K562 (cell line): Measurements from ENCODE around the gene KRTAP3-2. TPM values are rescaled to one million over a fixed set of nuclear protein-coding genes. Genes with fewer than 3 reads are reported as not detected.

Source experiments
- ATAC-seq: fragments of 200-7000 bp; cut with Tn5 transposase; 3 replicates; pipeline ENCODE4 v1.9.1; 2020; ENCODE audit warnings: moderate library complexity
- BruUV-seq: library from RNA; stranded (reverse); fragments of 400-500 nt; replicated peaks from 2 replicates; lab custom pipeline; 2021; lab: Mats Ljungman, UMichigan
- CTCF ChIA-PET: fragments of 300-600 bp; formaldehyde crosslinking; extraction: SDS; loops from one replicate; lab custom pipeline; 2021; ENCODE audit warnings: low intra/inter-chr PET ratio; lab: Yijun Ruan, JAX
- POLR2A ChIA-PET: fragments of 300-600, 350-650 bp; sonication (Branson Sonifier 250); formaldehyde crosslinking; extraction: SDS; loops from one replicate; lab custom pipeline; 2021; ENCODE audit warnings: antibody characterized with exemption, inconsistent platforms; lab: Yijun Ruan, JAX
- DNase-seq, 4 experiments: peaks; one replicate each; pipeline versions ENCODE4 v3.0.0 to v3.0.0-alpha.2; 2011 to 2018; ENCODE audit warnings: low spot score in 3 of 4, mixed read lengths in 3 of 4; ENCODE audit errors: extremely low read depth in 1 of 4
- FAIRE-seq: peaks from 2 replicates; lab custom pipeline; 2011; peaks lifted over from hg19 to GRCh38; lab: Jason Lieb, UNC
- H2AFZ ChIP-seq: 2 replicates; pipeline ENCODE4 v1.6.0; 2011; ENCODE audit warnings: low read depth, low read length, control low read depth, inconsistent platforms
- H3K27ac ChIP-seq: fragments of 200-600 bp; 3 replicates; pipeline ENCODE4 v1.8.0; 2011; ENCODE audit warnings: low read depth, mild to moderate bottlenecking, control low read depth, inconsistent platforms, low read length, moderate library complexity, mixed read lengths; ENCODE audit errors: extremely low read depth
- H3K27me3 ChIP-seq, 2 experiments: fragments of 300-600 bp in 1 of 2; 2 replicates in 1 of 2; 3 replicates in 1 of 2; pipeline versions ENCODE4 v1.6.0 to v1.8.0; 2011; ENCODE audit warnings: inconsistent platforms in 2 of 2, low read length in 2 of 2, mild to moderate bottlenecking in 1 of 2, mixed read lengths in 1 of 2, moderate library complexity in 1 of 2; ENCODE audit not compliant: control insufficient read depth in 2 of 2, insufficient read depth in 2 of 2
- H3K36me3 ChIP-seq: fragments of 300-600 bp; 3 replicates; pipeline ENCODE4 v1.8.0; 2011; ENCODE audit warnings: mild to moderate bottlenecking, low read length, inconsistent platforms; ENCODE audit not compliant: control insufficient read depth, insufficient read depth
- H3K4me1 ChIP-seq, 2 experiments: fragments of 200-600 bp in 1 of 2; replicated peaks in 1 of 2; 2 replicates in 1 of 2; 3 replicates in 1 of 2; pipeline versions ENCODE4 v1.5.1 to v1.8.0; 2011; ENCODE audit warnings: inconsistent platforms in 2 of 2, low read length in 2 of 2, mild to moderate bottlenecking in 1 of 2, mixed read lengths in 1 of 2, moderate library complexity in 1 of 2; ENCODE audit not compliant: control insufficient read depth in 2 of 2, insufficient read depth in 2 of 2
- H3K4me2 ChIP-seq: 2 replicates; pipeline ENCODE4 v1.6.1; 2011; ENCODE audit warnings: low read length, control low read depth, inconsistent platforms, mixed read lengths; ENCODE audit not compliant: insufficient read depth
- H3K4me3 ChIP-seq: fragments of 200-600 bp; sonication (generic), shearing (Covaris generic); 2 replicates; pipeline ENCODE4 v1.5.1; 2016; ENCODE audit warnings: control low read depth, inconsistent platforms
- H3K79me2 ChIP-seq: fragments of 200-600 bp; 3 replicates; pipeline ENCODE4 v1.8.0; 2011; ENCODE audit warnings: low read length, inconsistent platforms; ENCODE audit not compliant: control insufficient read depth, insufficient read depth
- H3K9ac ChIP-seq, 2 experiments: 2 replicates each; pipeline versions ENCODE4 v1.6.0 to v1.6.1; 2011; ENCODE audit warnings: low read depth in 2 of 2, low read length in 2 of 2, control low read depth in 1 of 2, inconsistent platforms in 1 of 2, mild to moderate bottlenecking in 1 of 2, mixed read lengths in 1 of 2; ENCODE audit not compliant: insufficient read depth in 1 of 2
- H3K9me1 ChIP-seq: one replicate; pipeline ENCODE4 v1.6.0; 2011; ENCODE audit warnings: inconsistent platforms, mild to moderate bottlenecking, low read length, moderate library complexity; ENCODE audit not compliant: control insufficient read depth, insufficient read depth
- H3K9me3 ChIP-seq: replicated peaks from 2 replicates; pipeline ENCODE4 v1.5.1; 2011; ENCODE audit warnings: low read depth, low read length, inconsistent platforms; ENCODE audit not compliant: control insufficient read depth, insufficient read depth
- H4K20me1 ChIP-seq: replicated peaks from 2 replicates; pipeline ENCODE4 v1.6.1; 2011; ENCODE audit warnings: low read length, inconsistent platforms, mixed read lengths; ENCODE audit not compliant: control insufficient read depth, insufficient read depth
- ATF6 ChIP-seq: sonication (generic); formaldehyde crosslinking; IDR thresholded peaks from 2 replicates; pipeline ENCODE4 v1.4.0; 2020; ENCODE audit warnings: mild to moderate bottlenecking, missing genetic modification reagents
- ATF7 ChIP-seq: fragments of 450-650 bp; IDR thresholded peaks from 2 replicates; pipeline ENCODE4 v1.7.1; 2014; ENCODE audit warnings: mild to moderate bottlenecking, moderate library complexity
- CC2D1A ChIP-seq: fragments of 450-650 bp; IDR thresholded peaks from 2 replicates; pipeline ENCODE4 v1.6.1; 2017; ENCODE audit warnings: mild to moderate bottlenecking
- CEBPG ChIP-seq, 3 experiments: fragments of 200-800 bp in 1 of 3; sonication (Bioruptor generic) in 1 of 3; sonication (generic) in 1 of 3; formaldehyde crosslinking in 1 of 3; IDR thresholded peaks in 2 of 3; conservative IDR thresholded peaks in 1 of 3; 2 replicates each; pipeline versions ENCODE4 v1.6.1 to v1.8.0; 2016 to 2022; ENCODE audit warnings: missing compliant biosample characterization in 2 of 3, missing genetic modification characterization in 2 of 3, mild to moderate bottlenecking in 1 of 3, missing genetic modification reagents in 1 of 3
- ELF2 ChIP-seq: fragments of 250-450 bp; sonication (Bioruptor Pico); IDR thresholded peaks from 2 replicates; pipeline ENCODE4 v1.5.0; 2021; ENCODE audit warnings: mild to moderate bottlenecking
- ESRRA ChIP-seq: fragments of 450-650 bp; IDR thresholded peaks from 2 replicates; pipeline ENCODE4 v1.6.1; 2014; ENCODE audit warnings: low read depth, mild to moderate bottlenecking, moderate library complexity, borderline replicate concordance
- ETS2 ChIP-seq: IDR thresholded peaks from 2 replicates; pipeline ENCODE4 v1.6.1; 2016; ENCODE audit warnings: borderline replicate concordance, missing genetic modification characterization, mild to moderate bottlenecking, moderate library complexity, missing compliant biosample characterization; ENCODE audit not compliant: poor library complexity, severe bottlenecking
- HDAC3 ChIP-seq: fragments of 450-650 bp; IDR thresholded peaks from 2 replicates; pipeline ENCODE4 v1.6.1; 2018; ENCODE audit warnings: borderline replicate concordance, mild to moderate bottlenecking, moderate library complexity; ENCODE audit not compliant: partially characterized antibody
- HES1 ChIP-seq: fragments of 450-650 bp; IDR thresholded peaks from 2 replicates; pipeline ENCODE4 v1.6.1; 2016; ENCODE audit warnings: low read depth, mild to moderate bottlenecking, moderate library complexity
- NFATC3 ChIP-seq: fragments of 450-650 bp; IDR thresholded peaks from 2 replicates; pipeline ENCODE4 v1.6.1; 2017; ENCODE audit warnings: mild to moderate bottlenecking
- NR2C2 ChIP-seq, 2 experiments: fragments of 200-800 bp in 1 of 2; sonication (Bioruptor generic) in 1 of 2; sonication (generic) in 1 of 2; formaldehyde crosslinking in 1 of 2; IDR thresholded peaks; 2 replicates each; pipeline versions ENCODE4 v1.6.1 to v1.8.0; 2016 to 2022; ENCODE audit warnings: mild to moderate bottlenecking in 1 of 2, missing compliant biosample characterization in 1 of 2, missing genetic modification characterization in 1 of 2, missing genetic modification reagents in 1 of 2
- NUFIP1 ChIP-seq: fragments of 450-650 bp; IDR thresholded peaks from 2 replicates; pipeline ENCODE4 v1.6.1; 2018; ENCODE audit not compliant: partially characterized antibody
- PML ChIP-seq: IDR thresholded peaks from 2 replicates; pipeline ENCODE4 v1.6.1; 2012; ENCODE audit warnings: low read length, inconsistent platforms
- SMAD2 ChIP-seq: fragments of 150-350 bp; IDR thresholded peaks from 2 replicates; pipeline ENCODE4 v1.6.1; 2014; ENCODE audit warnings: low read depth, mild to moderate bottlenecking, low read length
- STAT5A ChIP-seq: IDR thresholded peaks from 2 replicates; pipeline ENCODE4 v1.6.1; 2012; ENCODE audit warnings: low read length, inconsistent platforms, borderline replicate concordance
- TRIM24 ChIP-seq, 2 experiments: fragments of 450-650 bp; IDR thresholded peaks; 2 replicates each; pipeline ENCODE4 v1.6.1; 2016
- ZNF263 ChIP-seq: sonication (generic); formaldehyde crosslinking; IDR thresholded peaks from 2 replicates; pipeline ENCODE4 v1.8.0; 2022; ENCODE audit warnings: mild to moderate bottlenecking, missing genetic modification reagents, borderline replicate concordance
- ZNF583 ChIP-seq: fragments of 250-450 bp; sonication (Bioruptor Pico); IDR thresholded peaks from 2 replicates; pipeline ENCODE4 v1.4.0; 2020
- ZNF589 ChIP-seq: fragments of 200-800 bp; sonication (Bioruptor generic); IDR thresholded peaks from 2 replicates; pipeline ENCODE4 v1.6.1; 2016; ENCODE audit warnings: low read depth, missing genetic modification characterization, missing compliant biosample characterization
- WGBS: fragments of 100-300 bp; shearing (Covaris generic); methylation state at CpG from one replicate; pipeline ENCODE4 v1.1.6; 2016; ENCODE audit warnings: low coverage, mixed read lengths; ENCODE audit not compliant: insufficient coverage; ENCODE audit errors: missing lambda C conversion rate; 5-methylcytosine and 5-hydroxymethylcytosine counted together
- in situ Hi-C: fragments of 300-500 bp; cut with MboI; formaldehyde crosslinking; loops from 4 replicates; pipeline ENCODE4 v1.15.0; 2018; ENCODE audit warnings: inconsistent platforms, mixed read lengths
- intact Hi-C: fragments of 100-400 bp; cut with micrococcal nuclease; formaldehyde crosslinking; loops from 2 replicates; pipeline ENCODE4 v1.14.2; 2022
- polyA plus RNA-seq, 8 experiments: library from polyadenylated mRNA; depleted of rRNA in 4 of 8; stranded (reverse) in 5 of 8; unstranded in 3 of 8; fragments of >200 nt; fragmentation: Nextera tagmentation in 2 of 8; fragmentation: Illumina TruSeq in 1 of 8; extraction: Ambion mirVana in 2 of 8; extraction: Trizol in 1 of 8; gene quantifications; 2 replicates each; pipeline versions ENCODE4 v1.2.1 to v1.2.3, GENCODE V29; 2011 to 2014; ENCODE audit warnings: inconsistent platforms in 1 of 8, missing spikeins in 1 of 8
- total RNA-seq, 7 experiments: library from RNA; depleted of rRNA in 6 of 7; stranded (reverse); fragments of >200 nt in 6 of 7; fragmentation: Illumina TruSeq in 2 of 7; extraction: Trizol in 2 of 7; gene quantifications; 2 replicates each; pipeline versions ENCODE4 v1.2.1 to v1.2.3, GENCODE V29; 2011 to 2021; ENCODE audit warnings: low replicate concordance in 1 of 7

Gene KRTAP3-2
- total and polyA plus RNA-seq, 9 of the 15 experiments (the other 6 are each of a cell fraction or from before 2014, with no cell fraction given): not detected

DNA sequence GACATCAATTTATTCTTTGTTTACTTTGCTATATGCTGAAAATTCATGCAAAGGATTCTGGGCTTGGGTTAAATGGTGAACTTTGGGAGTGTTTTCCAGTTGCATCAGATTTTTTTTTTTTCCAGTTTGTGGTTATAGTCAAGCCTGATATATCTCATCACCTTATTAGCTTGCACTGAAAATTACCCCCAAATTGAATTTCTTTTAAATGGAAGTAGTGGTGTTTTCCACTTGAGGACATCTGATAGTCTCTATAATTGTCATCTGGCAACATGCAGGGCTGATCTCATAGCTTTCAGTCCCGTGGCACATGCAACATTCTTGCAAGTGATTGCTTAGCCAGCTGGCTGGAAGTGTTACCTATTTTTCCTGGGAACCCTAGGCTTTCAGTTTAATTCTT, 13.9 kb upstream of the KRTAP3-2 start:
- no peaks in the 10 kb centered on the region for H3K4me1 ChIP-seq
- H3K36me3 ChIP-seq: no peaks in the 10 kb centered on the region
- WGBS: 0% methylated on average over 1 of the region's 1 CpG
- H3K9ac ChIP-seq: no peak overlapping the region
- in situ Hi-C loops: no loop called here
- no peak overlapping the region for H2AFZ ChIP-seq
- ChIA-PET CTCF (interaction anchor here (0.7 kb wide), 1 partner anchor 305 kb away, joined by 3 read pairs; no protein-coding TSS in a partner anchor), POLR2A (no interaction called here)
- no peaks in the 10 kb centered on the region for H3K9me1 ChIP-seq
- intact Hi-C loops: no loop called here
- TF ChIP-seq SMAD2 (no peak), NR2C2 (CRISPR knock-in tag; IDR thresholded peaks at IDR 0.05) (no peak), NR2C2 (tag; IDR thresholded peaks at IDR 0.05) (peak; percentile 79; the same call in 1 of the 2 replicates), HES1 (no peak), ZNF583 (CRISPR knock-in tag) (no peak), ELF2 (CRISPR knock-in tag) (no peak), ATF6 (CRISPR knock-in tag) (no peak), TRIM24 (IDR thresholded peaks at IDR 0.05) (0 out of 4 replicates have a peak, but pooled peaks of 1 of the 2 experiments have one; percentile 6), ESRRA (no peak), ATF7 (no peak), CC2D1A (no peak), NFATC3 (no peak), ZNF589 (peak; percentile 57; the same call in 1 of the 2 replicates), PML (no peak), ETS2 (tag) (no peak), STAT5A (no peak), CEBPG (CRISPR knock-in tag; IDR thresholded peaks at IDR 0.05) (no peak), CEBPG (tag; conservative IDR thresholded peaks at IDR 0.05 in 1 of 2, IDR thresholded peaks at IDR 0.05 in 1 of 2) (peak in 1 of 2 experiments; percentile 57; a peak in 1 of 4 replicates), NUFIP1 (no peak), HDAC3 (no peak), ZNF263 (CRISPR knock-in tag) (no peak)
- no peaks in the 10 kb centered on the region for H4K20me1 ChIP-seq
- ATAC-seq: no peak
- no peak overlapping the region for H3K27ac ChIP-seq
- no peaks in the 10 kb centered on the region for H3K79me2 ChIP-seq
- BruUV-seq: no TSS peak
- H3K4me2 ChIP-seq: no peak overlapping the region
- DNase-seq: no peak
- no peak overlapping the region for H3K4me3 ChIP-seq
- no peak for FAIRE-seq
- peaks cover 0 to 4% of the 10 kb centered on the region in 2 experiments; a peak in 3 of 5 replicates for H3K27me3 ChIP-seq
- H3K9me3 ChIP-seq: no peaks in the 10 kb centered on the region
